NCI-H748 treated with DMSO at 0.1 percent for 48 hours (cell line): ENCODE results near the gene IGSF22.
"Not testable (repeated sequence)": the region's sequence is repeated elsewhere in the genome, so short reads cannot be mapped to it uniquely, and the experiment has no call there.

ENCODE experiments used
- DNase-seq: peaks from one replicate; lab custom pipeline; 2025; lab: John Stamatoyannopoulos, UW

Gene IGSF22

DNA sequence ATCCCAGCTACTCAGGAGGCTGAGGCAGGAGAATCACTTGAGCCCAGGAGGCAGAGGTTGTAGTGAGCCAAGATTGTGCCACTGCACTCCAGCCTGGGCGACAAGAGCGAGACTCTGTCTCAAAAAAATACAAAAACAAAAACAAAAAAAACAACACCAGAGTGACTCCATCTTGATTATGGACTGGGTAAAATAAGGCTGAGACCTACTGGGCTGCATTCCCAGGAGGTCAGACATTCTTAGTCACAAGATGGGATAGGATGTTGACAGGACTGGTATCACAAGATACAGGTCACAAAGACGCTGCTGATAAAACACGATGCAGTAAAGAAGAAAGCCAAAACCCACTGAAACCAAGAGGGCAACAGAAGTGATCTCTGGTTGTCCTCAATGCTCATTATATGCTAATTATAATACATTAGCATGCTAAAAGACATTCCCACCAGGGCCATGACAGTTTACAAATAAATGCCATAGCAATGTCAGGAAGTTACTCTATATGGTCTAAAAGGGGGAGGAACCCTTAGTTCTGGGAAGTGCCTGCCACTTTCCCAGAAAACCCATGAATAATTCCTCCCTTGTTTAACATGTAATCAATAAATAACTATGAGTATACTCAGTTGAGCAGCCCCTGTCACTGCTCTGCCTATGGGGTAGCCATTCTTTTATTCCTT, 34.4 kb downstream of the IGSF22 start:
- not testable (repeated sequence) for DNase-seq

DNA sequence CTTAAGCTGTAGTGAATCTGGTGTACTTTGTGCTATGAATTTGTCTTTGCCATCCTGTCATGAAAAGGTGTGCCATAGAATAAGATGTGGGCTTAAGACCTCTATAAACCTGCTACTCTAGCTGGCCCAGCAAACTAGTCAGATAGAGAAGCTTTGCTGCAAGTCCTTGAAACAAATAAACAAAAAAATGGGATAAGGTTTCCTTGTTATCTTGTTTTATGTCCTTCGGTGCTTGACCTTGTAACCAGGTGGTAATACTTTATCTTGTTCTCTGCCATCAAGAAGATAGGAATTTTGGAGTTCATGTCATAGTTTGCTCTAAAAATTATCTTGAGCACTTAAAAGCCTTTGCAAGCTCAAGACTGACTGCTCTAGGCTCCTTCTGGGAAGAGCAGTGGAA, 41.7 kb downstream of the IGSF22 start:
- no peak for DNase-seq

DNA sequence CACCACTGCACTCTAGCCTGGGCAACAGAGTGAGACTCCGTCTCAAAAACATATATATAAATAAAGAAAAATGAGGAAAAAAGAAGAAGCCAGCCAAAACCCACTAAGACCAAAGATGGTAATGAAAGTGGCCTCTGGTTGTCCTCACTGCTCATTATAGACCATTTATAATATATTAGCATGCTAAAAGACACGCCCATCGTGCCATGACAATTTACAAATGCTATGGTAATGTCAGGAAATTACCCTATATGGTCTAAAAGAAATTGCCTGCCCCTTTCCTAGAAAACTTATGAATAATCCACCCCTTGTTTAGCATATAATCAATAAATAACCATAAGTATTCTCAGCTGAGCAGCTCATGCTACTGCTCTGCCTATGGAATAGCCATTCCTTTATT, 43.5 kb downstream of the IGSF22 start:
- DNase-seq: no peak

DNA sequence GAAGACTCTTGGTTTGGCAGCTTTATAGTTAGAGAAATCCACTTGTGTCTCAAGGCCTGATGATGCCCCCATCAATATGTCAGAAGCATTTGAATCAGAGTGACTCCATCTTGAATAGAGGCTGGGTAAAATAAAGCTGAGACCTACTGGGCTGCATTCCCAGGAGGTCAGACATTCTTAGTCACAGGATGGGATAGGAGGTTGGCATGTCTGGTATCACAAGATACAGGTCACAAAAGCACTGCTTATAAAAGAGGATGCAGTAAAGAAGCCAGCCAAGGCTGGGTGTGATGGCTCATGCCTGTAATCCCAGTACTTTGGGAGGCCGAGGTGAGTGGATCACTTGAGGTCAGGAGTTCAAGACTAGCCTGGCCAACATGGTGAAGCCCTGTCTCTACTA, 44.0 kb downstream of the IGSF22 start:
- not testable (repeated sequence) for DNase-seq

DNA sequence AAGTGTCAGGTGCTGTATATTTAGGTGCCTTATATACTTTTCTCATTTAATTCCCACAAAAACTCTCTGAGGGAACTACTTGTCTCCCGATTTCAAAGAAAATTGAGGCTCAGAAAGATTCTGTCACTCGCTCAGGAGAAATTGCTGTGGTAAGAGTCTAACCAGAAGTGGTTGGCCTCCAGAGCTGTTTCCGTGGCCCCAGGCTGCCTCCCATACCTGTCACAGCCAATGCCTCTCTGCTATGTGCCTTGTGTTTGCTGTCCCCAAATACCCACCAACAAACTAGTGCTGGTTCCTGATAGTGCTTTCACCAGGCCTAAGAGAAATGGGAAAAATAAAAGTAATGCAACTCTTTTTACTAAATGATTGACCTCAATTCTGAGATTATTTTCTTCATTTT, 48.4 kb downstream of the IGSF22 start:
- DNase-seq: no peak

DNA sequence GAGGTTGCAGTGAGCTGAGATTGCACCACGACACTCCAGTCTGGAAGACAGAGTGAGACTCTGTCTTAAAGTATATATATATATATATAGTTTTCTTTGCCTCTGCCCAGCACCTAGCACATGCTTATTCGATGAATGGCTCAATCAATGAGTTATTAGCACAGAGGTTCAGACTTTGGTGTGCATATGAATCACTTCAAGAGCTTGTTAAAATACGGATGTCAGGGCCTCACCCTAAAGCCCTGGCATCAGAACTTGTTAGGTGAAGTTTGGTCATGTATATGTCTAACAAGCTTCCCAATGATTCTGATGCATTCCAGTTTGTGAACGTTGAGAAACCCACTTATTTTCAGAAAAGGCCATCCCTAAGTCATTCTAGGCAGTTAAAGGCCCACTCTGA, 49.2 kb downstream of the IGSF22 start:
- no peak for DNase-seq

DNA sequence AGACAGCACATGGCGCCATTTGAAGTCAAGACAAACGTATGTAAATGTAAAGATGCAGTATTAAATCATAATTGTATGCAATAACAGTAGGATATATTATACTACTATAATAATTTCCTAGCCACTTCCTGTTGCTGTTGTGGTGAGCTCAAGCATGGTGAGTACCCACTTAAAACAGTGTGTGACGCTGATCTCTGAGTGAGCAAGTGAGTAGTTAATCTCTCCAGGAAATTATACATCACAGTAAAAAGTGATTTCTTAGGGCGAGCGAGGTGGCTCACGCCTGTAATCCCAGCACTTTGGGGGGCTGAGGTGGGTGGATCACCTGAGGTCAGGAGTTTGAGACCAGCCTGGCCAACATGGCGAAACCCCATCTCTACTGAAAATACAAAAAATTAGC, 53.8 kb downstream of the IGSF22 start:
- not testable (repeated sequence) for DNase-seq

DNA sequence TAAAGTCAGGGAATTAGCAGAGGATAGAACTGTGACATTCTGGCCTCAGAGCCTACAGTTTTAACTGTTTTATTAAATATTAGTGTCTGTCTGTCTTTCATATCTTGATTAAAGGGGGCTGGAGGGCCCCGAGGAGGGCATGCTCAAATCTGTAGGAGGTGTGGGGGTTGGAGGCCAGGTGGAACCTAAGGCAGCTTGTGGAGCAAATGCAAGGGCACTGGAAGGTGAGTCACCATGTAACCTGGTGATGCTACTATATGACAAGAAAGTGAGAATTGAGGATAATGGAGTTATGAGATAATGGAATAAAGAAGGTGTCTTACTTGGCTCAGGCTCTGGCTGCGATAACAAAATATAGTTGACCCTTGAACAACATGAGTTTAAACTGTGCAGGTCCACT, 54.7 kb downstream of the IGSF22 start:
- no peak for DNase-seq

DNA sequence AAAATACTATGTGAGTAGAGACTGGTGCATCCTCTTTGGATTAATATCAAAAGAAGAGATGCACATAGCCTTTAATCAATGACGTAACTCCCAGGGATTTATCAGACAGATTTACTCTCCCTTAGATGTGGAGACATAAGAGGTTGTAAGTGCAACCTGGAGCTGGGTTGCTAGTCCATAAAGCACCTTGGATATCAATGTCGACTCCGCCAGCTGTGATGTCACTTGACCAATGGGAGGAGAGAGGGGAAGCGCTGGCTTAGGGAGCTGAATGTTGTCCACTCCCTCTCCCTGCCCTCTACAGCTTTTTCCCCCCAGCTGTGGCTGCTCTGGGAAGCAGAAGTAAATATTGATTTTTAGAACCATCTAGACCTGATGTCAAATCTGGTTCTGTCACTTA, 56.3 kb downstream of the IGSF22 start:
- no peak for DNase-seq

DNA sequence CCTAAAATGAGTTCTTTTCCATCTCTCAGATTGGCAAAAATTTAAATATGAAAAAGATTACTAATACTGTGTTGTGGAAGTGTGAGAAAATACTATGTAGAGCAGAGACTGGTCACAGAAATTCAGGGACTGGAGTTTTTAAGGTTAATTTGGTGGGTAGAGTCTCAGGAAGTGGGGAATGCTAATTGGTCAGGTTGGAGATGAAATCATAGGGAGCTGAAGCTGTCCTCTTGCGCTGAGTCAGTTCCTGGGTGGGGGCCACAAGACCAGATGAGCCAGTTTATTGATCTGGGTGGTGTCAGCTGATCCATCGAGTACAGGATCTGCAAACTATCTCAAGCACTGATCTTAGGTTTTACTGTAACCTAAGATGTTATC, 56.8 kb downstream of the IGSF22 start:
- DNase-seq: no peak

DNA sequence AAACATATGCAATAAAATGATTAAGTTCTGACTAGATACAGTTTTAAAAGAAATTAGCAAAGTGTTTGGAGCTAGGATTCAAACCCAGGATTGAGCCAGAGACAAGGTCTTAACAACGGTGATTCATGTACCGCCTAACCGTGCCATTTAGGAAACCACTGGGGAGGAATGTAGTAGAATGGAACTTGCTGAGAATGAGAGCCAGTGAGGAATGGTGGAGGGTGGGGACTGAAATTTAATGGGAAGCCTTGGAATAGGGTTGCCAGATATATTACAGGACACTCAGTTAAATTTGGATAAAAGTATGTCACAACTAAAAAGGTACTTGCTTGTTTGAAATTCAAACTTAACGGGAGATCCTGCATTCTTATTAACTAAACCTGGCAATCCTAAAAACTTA, 57.9 kb downstream of the IGSF22 start:
- no peak for DNase-seq

DNA sequence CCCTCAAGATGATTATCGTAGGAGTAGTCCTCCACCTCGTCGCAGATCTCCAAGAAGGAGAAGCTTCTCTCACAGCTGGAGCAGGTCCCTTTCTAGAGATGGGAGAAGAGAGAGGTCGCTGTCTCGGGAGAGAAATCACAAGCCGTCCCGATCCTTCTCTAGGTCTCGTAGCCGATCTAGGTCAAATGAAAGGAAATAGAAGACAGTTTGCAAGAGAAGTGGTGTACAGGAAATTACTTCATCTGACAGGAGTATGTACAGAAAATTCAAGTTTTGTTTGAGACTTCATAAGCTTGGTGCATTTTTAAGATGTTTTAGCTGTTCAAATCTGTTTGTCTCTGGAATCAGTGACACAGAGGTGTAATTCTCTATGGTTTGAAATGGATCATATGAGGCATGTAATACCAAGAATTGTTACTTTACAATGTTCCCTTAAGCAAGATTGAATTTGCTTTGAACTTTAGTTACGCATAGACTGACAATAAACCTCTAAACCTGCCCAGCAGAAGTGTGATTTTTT, 60.6 kb downstream of the IGSF22 start:
- DNase-seq: not testable (repeated sequence)

DNA sequence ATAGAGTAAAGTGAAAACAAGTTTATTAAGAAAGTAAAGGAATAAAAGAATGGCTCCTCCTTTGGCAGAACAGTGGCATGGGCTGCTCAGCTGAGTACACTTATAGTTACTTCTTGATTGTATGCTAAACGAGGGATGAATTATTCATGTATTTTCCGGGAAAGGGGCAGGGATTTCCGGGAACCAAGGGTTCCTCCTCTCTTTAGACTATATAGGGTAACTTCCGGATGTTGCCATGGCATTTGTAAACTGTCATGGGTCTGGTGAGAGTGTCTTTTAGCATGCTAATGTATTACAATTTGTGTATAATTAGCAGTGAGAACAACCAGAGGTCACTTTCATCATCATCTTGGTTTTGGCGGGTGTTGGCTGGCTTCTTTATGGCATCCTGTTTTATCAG, 68.3 kb downstream of the IGSF22 start:
- no peak for DNase-seq
